Smooth muscle cell of the brain vasculature (primary cell): ENCODE data around the gene BPIFB2.
"Not testable (repeated sequence)": the region's sequence is repeated elsewhere in the genome, so short reads cannot be mapped to it uniquely, and the experiment has no call there.

Source experiments
- DNase-seq: peaks from one replicate; pipeline ENCODE4 v3.0.0-alpha.2; 2012; ENCODE audit warnings: low read depth, low spot score

Gene BPIFB2

DNA sequence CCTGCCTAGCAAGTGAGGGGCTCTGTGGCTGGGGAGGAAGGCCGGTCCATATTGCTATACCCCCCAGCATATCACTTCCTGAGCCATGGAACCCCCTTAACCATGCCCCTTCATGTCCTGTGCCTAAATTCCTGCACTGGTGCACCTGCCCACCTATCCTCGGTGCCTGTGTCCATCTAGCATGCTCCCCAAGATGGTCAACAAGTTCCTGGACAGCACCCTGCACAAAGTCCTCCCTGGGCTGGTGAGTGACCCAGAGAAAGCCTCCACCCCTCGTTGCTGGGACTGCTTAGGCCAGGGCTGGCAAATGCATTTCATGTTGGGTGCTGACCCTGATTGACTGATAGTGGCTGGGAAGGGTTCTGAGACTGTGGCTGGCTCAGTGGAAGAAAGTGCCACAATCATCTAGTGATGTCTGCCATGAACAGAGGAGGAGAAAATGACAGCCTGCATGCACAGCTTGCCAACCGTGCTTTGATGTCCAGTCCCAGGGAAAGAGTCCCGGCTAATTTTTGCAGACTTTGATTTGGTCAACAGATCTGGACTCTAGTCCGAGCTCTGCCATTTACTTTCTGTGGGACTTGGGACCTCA lies 27.5 kb downstream of the BPIFB2 start:
- no peak for DNase-seq

DNA sequence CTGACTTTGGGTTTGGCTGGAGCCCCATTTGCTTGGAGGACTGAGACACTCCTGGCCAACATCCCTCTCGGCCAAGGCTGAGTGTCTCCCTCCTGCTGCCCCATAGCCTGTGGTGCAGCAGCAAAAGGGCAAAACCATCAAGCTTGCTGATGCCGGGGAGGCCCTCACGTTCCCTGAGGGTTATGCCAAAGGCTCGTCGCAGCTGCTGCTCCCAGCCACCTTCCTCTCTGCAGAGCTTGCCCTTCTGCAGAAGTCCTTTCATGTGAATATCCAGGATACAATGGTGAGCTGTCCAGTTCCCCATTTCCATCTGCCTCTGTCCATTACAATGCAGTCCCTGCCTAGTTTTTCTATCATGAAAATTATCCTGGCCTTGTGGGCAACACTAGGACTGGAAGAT lies 30.0 kb downstream of the BPIFB2 start:
- no peak for DNase-seq

DNA sequence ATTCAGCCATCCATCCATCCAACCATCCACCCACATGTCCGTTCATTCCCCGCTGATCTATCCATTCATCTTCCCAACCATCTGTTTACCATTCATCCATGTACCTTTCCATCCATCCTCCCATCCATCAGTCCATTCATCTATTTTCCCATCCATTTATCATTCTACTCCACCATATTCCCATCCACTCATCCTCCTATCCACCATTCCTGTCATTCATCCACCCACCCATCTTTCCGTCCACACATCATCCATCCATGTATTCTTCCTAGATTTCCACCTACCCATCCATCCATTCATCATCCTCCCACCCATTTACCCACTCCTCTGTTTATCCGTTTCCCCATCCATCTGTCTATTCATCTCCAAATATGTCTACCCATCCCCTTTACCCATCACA lies 30.7 kb downstream of the BPIFB2 start:
- DNase-seq, result no peak

DNA sequence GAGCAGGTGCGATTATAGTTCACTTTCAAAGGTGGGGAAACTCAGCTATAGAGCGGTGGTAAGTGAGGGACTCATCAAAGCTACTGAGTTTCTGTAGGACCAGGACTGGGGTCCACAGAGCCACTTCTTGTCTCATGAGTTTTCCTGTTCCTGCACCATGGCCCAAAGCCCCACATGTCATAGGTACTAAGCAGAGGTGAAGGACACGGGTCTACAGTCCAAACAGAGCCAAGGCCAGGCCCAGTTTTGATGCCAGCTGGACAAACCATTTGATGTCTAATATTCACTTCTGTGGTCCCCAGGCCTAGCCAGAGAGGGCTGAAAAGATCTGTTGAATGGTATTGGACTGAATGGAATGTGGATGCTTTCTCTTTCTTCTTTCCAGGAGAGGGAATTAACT lies 34.9 kb downstream of the BPIFB2 start:
- DNase-seq, result no peak

DNA sequence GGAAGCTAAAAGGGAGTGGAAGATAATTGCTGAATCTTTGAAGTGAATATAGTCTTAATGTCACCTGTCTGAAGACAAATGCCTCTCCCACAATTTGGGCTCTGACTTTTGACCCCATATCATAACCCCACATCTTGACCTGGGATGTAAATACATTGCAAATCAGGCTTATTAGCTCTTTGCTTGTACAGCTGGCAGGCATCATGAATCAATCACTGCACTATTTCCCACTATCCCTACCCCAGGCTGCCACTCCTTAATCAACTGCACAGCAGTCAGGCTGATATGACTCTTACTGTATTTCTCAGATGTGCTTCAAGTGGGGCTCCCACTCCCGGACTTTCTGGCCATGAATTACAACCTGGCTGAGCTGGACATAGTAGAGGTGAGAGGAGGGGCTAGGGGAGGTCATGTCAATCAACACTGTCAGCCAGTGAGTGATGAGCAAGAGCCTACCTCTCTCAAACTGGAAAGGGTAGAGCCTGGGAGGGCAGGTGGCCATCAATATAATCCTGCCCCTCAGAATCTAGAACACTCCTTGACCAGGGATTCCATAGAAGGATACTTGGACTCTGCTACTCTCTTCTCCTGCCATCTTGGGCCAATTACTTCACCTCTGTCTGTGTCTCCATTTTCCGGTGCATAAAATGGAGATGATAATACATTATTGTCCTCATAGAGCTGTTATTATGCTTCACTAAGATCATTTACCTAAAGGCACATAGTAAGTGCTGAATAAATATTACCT lies 35.7 kb downstream of the BPIFB2 start:
- no peak for DNase-seq

DNA sequence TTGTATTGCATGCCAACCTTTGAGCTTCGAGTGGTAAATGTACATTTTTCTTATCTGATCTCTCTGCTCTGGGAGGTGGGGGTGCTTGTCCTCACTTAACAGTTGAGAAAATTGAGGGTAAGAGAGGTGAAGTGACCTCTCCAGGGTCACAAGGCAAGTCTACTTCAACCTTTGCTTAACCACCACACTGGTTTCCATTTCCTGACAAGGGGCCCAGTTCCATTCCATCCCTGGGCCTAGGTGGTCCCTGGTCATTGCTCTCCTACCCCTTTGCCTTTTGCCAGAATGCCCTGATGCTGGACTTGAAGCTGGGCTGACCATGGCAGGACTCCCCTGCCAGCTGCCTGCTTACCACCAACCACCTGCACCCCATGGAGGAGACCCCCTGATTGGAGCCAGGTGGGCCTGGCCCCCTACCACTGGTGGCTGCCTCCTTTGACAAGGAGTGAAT lies 36.3 kb downstream of the BPIFB2 start:
- no peak for DNase-seq

DNA sequence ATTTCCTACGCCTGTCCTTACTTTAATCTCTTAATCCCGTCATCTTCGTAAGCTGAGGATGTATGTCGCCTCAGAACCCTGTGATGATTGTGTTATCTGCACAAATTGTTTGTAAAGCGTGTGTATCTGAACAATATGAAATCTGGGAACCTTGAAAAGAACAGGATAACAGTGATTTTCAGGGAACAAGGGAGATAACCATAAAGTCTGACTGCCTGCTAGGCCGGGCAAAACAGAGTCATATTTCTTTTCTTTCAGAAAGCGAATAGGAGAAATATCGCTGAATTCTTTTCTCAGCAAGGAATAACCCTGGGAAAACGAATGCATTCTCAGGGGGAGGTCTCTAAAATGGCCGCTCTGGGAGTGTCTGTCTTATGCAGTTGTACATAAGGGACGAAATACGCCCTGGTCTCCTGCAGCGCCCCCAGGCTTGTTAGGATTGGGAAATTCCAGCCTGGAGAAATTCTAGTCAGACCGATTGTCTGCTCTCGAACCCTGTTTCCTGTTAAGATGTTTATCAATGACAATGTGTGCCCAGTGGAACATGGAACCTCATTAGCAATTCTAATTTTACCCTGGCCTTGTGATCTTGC lies 37.7 kb downstream of the BPIFB2 start:
- not testable (repeated sequence) for DNase-seq

DNA sequence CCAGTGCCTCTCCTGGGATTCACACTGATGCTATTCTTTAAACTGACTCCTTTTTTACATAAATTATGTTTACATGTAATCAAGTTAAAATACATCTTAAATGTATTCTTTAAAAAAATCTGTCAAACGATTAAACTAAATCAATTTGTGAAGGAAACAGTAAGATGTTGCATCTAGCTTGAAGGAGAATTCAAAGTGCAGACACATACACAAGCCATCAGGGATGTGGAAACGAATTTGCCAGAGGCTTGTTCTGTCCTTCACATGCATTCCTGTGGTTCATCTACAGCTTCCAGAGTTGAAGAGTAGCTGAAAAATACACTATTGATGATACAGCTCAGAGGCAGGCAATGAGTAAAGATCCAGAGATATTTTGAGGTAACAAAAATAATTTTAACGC lies 38.9 kb downstream of the BPIFB2 start:
- DNase-seq, result no peak

DNA sequence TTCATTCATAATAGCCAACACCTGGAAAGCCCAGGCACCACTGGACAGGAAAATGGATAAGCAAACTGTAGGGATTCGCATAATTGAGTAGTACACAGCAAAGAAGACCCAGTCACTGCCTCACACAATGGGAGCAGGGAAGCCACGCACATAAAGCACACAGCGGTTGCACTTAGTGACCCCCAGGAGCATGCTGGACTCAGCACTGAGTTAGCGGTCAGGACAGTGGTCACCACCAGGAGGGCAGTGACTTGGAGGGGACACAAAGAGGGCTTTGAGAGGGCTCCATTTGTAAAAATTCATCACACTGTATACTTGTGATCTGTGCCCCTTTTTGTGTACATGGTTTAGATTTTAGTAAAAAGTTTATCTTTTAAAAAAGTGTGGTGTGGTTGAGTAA lies 43.8 kb downstream of the BPIFB2 start:
- no peak for DNase-seq

DNA sequence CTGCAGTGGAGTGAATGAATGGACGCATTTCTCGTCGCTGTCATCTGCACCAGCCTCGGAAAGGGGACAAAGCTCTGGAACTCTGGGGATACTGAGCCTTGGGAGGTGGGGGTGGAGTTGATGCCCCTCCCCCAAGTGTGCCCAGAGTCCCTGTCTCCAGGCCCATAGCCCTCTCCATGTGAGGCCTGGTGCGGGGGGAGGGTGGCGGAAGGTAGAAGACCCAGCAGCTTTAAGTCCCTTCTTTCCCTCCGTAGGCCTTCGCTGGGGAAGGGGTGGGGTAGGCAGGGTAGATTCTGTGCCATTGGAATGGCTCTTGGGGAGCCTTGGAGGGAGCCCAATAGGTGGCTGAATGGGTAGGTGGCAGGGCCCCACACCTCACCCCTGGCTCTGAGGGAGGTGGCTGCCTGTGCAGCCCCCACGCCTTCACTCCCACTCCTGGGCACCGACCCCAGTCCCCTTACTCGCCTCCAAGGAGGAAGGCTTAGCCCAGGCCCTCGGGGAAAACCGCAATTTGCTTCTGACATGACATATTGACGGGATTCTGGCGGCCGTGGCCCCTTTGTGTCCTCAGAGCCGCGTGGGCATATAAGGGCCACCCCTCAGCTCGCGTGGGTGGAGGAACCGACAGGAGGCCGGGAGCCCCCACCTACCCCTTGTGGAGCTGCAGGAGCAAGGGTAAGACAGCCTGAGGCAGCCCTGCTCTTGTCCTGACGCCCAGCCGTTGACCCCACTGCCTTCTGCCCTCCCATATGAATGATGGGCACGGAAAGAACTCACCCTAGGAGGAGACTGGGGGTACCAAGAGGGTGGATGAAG lies 46.0 kb downstream of the BPIFB2 start, which contains the start of gene BPIFB3:
Gene BPIFB3, plus strand, starts transcription at position 613 of the 816 bp plus-strand sequence. CDS start 1,533 bp downstream, outside the sequence.
- DNase-seq, result no peak

DNA sequence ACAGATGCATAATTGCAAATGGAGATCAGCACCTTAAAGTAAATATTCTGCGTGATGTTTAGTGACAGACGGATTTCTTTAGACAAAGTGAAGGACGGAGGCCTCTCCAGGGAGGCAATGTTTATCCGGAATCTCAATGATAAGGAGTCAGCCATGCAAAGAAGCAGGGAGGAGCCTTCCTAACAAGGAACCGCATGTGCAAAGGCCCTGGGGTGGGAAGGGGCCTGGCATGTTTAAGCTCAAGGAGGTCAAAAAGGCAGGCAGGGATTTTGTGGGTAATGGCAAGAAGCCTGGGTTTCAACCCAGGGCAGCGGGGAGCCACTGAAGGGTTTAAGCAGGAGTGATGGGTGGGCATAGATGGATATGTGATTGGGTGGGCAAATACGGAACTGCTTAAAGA lies 46.9 kb downstream of the BPIFB2 start:
- no peak for DNase-seq

DNA sequence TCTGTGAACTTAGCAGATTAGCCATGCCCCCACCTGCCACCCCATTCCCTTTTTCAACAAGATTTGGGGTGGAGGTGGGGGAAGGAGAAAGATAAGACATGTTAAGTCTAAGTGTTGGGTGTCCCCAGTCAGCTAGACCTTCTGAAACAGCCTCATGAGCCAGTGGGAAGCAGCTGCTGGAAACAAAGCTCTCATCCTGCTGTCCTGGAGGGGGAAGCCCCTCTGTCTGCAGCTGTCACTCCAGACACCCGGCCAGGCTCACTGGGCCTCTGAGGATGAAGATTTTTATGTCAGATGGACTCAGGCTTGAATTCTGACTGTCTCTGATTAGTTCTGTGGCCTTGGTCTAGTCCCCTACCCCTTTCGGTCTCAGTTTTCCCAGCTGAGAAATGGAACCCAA lies 47.3 kb downstream of the BPIFB2 start:
- DNase-seq, result no peak

DNA sequence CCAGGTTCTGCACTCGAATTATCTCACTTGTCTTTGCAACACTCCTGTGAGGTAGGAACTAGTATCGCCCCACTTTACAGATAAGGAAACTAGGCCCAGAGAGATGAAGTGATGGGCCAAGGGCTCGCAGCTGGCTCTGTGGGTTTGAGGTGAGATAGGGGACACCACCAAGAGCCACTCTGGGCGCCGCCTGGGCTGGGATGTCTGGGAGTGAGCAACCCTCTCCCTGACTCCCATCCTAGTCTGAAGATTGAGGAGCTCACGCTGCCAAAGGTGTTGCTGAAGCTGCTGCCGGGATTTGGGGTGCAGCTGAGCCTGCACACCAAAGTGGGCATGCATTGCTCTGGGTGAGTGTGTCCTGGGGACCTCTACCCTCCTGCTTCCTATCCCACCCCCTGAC lies 51.6 kb downstream of the BPIFB2 start:
- no peak for DNase-seq

DNA sequence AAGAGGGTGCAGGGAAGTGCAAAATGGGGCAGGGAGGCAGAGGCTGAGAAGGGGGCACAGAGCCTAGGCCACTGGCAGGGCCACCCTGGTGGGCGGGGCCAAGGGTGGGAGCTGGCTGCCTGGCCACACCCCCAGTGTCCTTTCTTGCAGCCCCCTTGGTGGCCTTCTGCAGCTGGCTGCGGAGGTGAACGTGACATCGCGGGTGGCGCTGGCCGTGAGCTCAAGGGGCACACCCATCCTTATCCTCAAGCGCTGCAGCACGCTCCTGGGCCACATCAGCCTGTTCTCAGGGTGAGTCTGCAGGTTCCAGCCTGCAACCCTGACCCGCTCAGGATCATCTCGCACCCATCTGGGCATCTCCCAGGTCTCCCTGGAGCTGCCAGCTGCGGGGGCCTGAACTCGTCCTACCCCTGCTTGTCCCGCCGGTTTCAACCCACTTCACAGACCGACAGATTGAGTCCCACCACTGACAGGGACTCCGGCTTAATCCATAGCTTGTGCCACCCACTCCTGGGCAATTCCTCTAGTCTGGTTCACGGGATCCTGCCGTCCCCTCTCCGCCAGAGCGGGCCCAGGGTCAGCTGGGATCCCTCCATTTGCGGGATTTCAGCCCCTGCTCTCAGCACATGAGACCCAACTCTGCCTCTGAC lies 52.4 kb downstream of the BPIFB2 start:
- no peak for DNase-seq

DNA sequence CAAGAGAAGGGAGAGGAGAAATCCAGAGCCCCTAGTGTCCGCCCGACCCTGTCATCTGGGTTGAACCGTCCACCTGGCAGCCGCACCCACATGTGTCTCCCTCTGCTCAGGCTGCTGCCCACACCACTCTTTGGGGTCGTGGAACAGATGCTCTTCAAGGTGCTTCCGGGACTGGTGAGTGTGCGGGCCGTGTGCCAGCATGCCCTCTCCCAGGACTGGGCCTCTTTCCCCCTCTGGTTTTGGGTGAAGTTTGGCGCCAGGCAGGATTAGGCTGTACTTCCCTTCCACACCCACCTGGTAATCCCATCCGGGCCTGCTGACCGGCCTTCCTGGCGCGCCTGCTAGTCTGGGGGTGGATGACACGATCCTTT lies 54.1 kb downstream of the BPIFB2 start:
- DNase-seq, result no peak

DNA sequence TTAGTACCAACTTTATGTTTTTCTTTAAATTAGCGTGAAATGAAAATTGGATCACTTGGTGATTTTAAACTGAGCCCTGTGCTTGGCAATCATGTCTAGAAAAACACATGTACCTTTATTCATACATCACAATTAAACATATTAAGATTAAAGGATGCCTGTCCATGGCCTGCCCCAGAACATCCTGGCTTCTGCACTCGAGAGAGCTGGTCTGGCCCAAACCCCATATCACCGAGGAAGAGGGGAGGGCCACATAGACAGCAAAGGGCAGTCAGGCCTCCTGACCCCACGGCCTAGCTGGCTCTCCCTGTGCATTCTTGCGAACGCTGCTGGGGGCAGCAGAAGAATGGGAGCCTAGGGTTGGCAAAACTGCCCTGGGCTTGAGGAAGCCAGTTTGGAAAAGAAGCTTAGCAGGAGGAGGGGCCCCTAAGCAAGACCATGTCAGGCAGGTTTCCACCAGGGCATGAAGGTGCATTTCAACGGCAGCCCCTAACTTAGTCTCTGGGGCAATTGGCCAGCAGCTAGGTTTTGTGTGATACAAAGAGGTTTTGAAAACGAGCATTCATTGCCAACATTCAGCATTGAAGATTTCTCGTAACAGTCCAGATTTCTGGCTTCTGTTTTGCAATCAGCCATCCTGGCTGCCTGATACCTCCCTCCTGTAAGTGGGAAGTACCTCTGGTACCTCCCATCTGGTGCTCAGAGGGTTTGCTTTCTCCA lies 54.8 kb downstream of the BPIFB2 start:
- no peak for DNase-seq

DNA sequence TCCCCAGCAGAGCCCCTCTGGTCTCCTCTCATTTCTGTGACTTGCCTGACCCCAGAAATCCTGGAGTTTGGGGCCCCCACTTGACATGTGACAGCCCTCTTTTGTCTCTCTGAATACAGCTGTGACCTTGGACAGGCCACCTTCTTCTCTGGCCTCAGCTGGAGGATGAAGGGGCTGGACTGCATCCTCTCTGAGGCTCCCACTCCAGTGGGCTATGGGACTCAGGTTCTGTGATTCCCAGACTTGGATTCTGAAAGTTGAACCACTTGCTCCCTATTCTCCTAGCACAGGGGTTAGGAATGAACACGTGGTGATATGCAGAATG lies 55.3 kb downstream of the BPIFB2 start:
- DNase-seq, result no peak

DNA sequence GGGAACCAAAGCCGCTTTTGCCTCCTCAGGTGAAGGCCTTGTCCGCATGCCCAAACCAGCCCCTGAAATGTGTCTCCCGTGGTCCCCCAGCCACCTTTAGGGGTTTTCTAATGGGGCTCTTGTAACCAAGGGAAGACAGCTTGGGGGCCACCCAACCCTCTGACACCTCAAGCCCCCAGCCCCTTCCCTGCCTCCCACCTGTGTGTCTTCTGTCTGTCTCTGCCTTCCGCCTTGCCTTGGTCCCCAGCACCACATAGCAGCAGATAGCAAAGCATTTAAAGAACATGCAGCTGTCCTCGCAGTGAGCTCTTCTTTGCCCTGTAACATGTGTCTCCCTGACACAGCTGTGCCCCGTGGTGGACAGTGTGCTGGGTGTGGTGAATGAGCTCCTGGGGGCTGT lies 55.8 kb downstream of the BPIFB2 start:
- no peak for DNase-seq

DNA sequence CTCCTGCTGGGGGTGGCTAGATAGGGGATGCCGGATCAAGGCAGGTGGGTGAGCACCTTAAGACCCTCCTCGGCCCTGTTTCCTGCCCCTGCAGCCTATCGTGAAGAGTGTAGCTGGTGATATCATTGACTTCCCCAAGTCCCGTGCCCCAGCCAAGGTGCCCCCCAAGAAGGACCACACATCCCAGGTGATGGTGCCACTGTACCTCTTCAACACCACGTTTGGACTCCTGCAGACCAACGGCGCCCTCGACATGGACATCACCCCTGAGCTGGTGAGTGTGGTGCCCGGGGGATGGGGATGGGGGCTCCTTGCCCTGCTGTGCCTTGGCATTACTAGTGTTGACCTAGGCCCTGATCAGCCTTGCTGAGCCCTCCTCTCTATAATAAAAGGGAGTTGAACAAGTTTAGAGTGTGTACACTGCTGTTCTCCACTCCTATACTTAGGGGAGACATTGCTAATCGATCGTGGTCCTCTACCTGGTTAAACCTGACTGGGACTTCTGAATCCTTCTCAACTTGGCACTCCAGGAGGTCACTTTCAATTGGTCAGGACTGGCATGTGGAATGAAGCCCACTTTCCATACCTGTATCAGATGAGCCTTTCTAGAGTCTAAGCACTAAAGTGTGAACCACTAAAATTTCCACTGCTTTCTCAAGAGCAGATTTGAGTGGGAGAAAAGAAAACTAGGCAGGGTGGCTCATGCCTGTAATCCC lies 57.2 kb downstream of the BPIFB2 start:
- DNase-seq, result no peak

DNA sequence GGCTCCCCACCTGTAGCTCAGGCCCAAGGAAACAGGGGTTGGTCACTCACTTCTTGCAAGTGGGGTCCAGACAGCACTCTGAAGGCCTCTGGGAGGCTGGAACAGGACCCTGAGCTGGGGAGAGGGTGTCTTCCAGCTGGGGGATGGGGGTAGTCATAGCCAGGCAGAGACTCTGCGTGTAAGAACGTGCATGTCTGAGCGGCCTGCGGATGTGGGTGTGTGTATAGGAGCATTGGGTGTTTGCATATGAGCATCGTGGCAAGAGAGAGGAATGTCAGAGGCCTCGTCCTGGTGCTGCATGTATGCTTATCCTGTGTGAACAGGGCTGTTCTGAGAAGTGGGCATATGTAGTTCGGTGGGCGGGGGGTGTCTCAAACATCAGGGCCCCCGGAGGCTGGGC lies 58.3 kb downstream of the BPIFB2 start:
- no peak for DNase-seq

DNA sequence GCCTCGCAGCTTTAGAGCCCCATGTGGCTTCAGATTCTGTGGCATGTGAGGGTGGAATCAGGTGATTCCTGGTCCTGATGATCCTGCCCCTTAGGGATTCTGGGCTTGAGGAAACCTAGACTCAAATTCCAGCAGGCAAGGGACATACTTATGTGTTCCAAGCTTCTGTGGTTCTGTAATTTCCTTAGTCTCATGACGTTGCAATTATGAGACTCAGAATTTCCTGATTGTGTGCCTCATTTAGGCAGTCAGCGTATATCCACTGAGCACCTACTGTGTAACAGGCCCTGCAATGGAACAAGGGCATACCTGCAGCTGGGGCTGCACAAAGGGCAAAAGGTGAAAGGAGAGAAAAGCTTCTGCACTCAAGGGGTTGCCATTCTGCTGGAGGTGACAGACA lies 60.3 kb downstream of the BPIFB2 start:
- no peak for DNase-seq
